SK-N-SH treated with all-trans-retinoic acid at 6 μM for 48 hours (cell line): ENCODE results near the gene SEC31A.

Experiments used
- ATAC-seq: fragments of 200-7000 bp; cut with Tn5 transposase; 3 replicates; pipeline ENCODE4 v1.9.1; 2020; ENCODE audit warnings: mild to moderate bottlenecking, moderate library complexity
- ARNTL ChIP-seq: fragments of 450-650 bp; formaldehyde crosslinking; IDR thresholded peaks from 2 replicates; pipeline ENCODE4 v1.5.0; 2020; ENCODE audit warnings: low read depth, mild to moderate bottlenecking, moderate library complexity, borderline replicate concordance
- BACH2 ChIP-seq: fragments of 250-450 bp; sonication (Bioruptor Pico); IDR thresholded peaks from 2 replicates; pipeline ENCODE4 v1.9.0; 2021; ENCODE audit warnings: mild to moderate bottlenecking, borderline replicate concordance
- CSDC2 ChIP-seq: fragments of 250-450 bp; sonication (Bioruptor Pico); IDR thresholded peaks from 2 replicates; pipeline ENCODE4 v1.5.0; 2020; ENCODE audit warnings: mild to moderate bottlenecking, moderate library complexity
- ESRRG ChIP-seq: fragments of 250-450 bp; sonication (Bioruptor Pico); IDR thresholded peaks from 2 replicates; pipeline ENCODE4 v1.6.1; 2021; ENCODE audit warnings: mild to moderate bottlenecking
- GLIS3 ChIP-seq: fragments of 250-450 bp; sonication (Bioruptor Pico); IDR thresholded peaks from 2 replicates; pipeline ENCODE4 v1.5.0; 2020; ENCODE audit warnings: mild to moderate bottlenecking, moderate library complexity
- ISL1 ChIP-seq: fragments of 250-450 bp; sonication (Bioruptor Pico); IDR thresholded peaks from 2 replicates; pipeline ENCODE4 v2.1.2; 2022; ENCODE audit warnings: mild to moderate bottlenecking, moderate library complexity
- OSR1 ChIP-seq: fragments of 250-450 bp; sonication (Bioruptor Pico); IDR thresholded peaks from 2 replicates; pipeline ENCODE4 v1.8.0; 2022; ENCODE audit warnings: moderate library complexity, mild to moderate bottlenecking, inconsistent platforms
- PATZ1 ChIP-seq: fragments of 250-450 bp; sonication (Bioruptor Pico); IDR thresholded peaks from 2 replicates; pipeline ENCODE4 v1.8.0; 2020; ENCODE audit warnings: mild to moderate bottlenecking, moderate library complexity, borderline replicate concordance
- RARB ChIP-seq: fragments of 250-450 bp; sonication (Bioruptor Pico); IDR thresholded peaks from 2 replicates; pipeline ENCODE4 v1.8.0; 2021; ENCODE audit warnings: mild to moderate bottlenecking, moderate library complexity
- SNAI2 ChIP-seq: fragments of 250-450 bp; sonication (Bioruptor Pico); IDR thresholded peaks from 2 replicates; pipeline ENCODE4 v1.5.0; 2020; ENCODE audit warnings: mild to moderate bottlenecking, moderate library complexity
- TCF4 ChIP-seq: fragments of 250-450 bp; sonication (Bioruptor Pico); IDR thresholded peaks from 2 replicates; pipeline ENCODE4 v1.8.0; 2021; ENCODE audit warnings: mild to moderate bottlenecking, moderate library complexity, borderline replicate concordance
- TOX ChIP-seq: fragments of 250-450 bp; sonication (Bioruptor Pico); IDR thresholded peaks from 2 replicates; pipeline ENCODE4 v1.8.0; 2021; ENCODE audit warnings: mild to moderate bottlenecking, moderate library complexity, borderline replicate concordance
- ZC3H10 ChIP-seq: fragments of 250-450 bp; sonication (Bioruptor Pico); IDR thresholded peaks from 2 replicates; pipeline ENCODE4 v1.5.1; 2021; ENCODE audit warnings: mild to moderate bottlenecking, moderate library complexity
- ZFP30 ChIP-seq: fragments of 450-650 bp; formaldehyde crosslinking; IDR thresholded peaks from 2 replicates; pipeline ENCODE4 v1.5.0; 2022; ENCODE audit warnings: mild to moderate bottlenecking, moderate library complexity
- ZNF565 ChIP-seq: fragments of 450-650 bp; formaldehyde crosslinking; conservative IDR thresholded peaks from 2 replicates; pipeline ENCODE4 v1.5.0; 2020; ENCODE audit warnings: low read depth, mild to moderate bottlenecking, moderate library complexity
- ZNF8 ChIP-seq: fragments of 450-650 bp; formaldehyde crosslinking; IDR thresholded peaks from 2 replicates; pipeline ENCODE4 v1.5.0; 2020; ENCODE audit warnings: mild to moderate bottlenecking, moderate library complexity
- TF ChIP-seq, protein P1 (sequence below): fragments of 250-450 bp; sonication (Bioruptor Pico); IDR thresholded peaks from 2 replicates; pipeline ENCODE4 v1.8.0; 2021; ENCODE audit warnings: low read depth, mild to moderate bottlenecking, moderate library complexity, borderline replicate concordance
- TF ChIP-seq, protein P2 (sequence below): fragments of 250-450 bp; sonication (Bioruptor Pico); IDR thresholded peaks from 2 replicates; pipeline ENCODE4 v1.5.1; 2021; ENCODE audit warnings: mild to moderate bottlenecking, moderate library complexity
- TF ChIP-seq, protein P3 (sequence below): fragments of 250-450 bp; sonication (Bioruptor Pico); IDR thresholded peaks from 2 replicates; pipeline ENCODE4 v1.5.0; 2020; ENCODE audit warnings: mild to moderate bottlenecking, moderate library complexity

Gene SEC31A

DNA sequence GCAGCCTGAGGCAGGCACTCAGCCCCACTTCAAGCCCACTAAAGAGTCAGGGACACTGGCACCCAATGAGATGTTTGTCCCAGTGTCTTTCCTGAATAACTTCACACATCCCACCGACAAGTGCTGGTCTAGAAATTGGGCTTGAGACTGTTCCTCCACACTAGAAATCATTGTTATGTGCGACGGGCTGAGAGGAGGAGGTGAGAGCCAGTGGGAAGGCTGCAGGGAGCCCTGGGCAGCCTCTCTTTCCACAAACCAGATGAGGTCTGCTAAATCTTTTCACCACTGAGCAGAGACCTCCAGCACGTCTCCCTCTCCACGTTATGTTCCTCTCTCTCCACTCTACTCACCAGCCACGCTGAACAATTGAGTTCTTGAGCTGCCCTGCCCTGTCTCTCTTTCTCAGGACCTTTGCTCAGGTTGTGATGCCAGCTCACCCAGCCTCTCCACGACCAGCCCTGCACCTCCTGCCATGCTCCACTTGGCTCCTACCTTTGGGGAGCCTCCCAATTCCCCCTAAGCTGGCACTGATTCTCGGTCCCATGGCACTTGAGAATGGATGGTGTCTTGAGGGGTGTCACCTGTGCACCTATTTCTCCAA is 100.8 kb downstream of the SEC31A start (continued):
- TF ChIP-seq, protein P1, sequence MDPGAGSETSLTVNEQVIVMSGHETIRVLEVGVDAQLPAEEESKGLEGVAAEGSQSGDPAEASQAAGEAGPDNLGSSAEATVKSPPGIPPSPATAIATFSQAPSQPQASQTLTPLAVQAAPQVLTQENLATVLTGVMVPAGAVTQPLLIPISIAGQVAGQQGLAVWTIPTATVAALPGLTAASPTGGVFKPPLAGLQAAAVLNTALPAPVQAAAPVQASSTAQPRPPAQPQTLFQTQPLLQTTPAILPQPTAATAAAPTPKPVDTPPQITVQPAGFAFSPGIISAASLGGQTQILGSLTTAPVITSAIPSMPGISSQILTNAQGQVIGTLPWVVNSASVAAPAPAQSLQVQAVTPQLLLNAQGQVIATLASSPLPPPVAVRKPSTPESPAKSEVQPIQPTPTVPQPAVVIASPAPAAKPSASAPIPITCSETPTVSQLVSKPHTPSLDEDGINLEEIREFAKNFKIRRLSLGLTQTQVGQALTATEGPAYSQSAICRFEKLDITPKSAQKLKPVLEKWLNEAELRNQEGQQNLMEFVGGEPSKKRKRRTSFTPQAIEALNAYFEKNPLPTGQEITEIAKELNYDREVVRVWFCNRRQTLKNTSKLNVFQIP (CRISPR knock-in tag): no peak
- TF ChIP-seq ZC3H10 (CRISPR knock-in tag) (no peak), RARB (CRISPR knock-in tag) (no peak)
- TF ChIP-seq, all 23 proteins: peak for 0

DNA sequence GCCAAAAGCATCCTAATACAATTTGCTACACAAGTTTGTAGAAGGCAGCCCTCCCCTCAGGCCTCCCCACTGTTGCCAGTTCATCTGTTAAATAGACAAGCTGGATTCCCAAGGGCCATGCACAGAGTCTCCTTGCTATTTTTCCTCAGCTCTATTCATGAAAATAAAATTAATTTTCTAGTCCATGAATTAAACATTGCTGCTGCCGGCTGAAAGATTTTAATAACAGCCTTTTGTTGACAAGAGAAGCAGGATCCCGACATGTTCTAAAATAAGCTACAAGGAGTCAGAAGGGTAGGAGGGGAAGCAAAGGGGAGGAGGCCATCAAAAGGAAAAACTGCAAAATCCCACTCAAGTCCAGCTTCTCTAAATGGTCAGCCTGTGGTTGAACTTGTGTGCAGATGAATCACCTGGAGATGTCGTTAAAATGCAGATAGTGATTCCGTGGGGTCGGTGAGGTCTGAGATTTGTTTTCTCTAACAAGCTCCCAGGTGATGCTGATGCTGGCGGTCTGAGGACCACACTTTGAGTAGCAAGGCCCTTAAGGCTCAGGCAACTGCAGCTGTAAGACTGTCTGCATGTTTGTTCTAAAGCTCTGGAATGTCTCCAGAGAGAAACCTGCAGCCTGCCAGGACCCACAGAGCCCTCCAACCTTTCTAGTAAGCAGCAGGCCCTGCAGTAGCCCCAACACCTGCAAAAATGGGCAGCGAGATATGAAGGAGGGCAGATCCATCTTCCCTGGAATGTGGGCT is 101.8 kb downstream of the SEC31A start:
- no peak for ATAC-seq
- TF ChIP-seq TOX: no peak
- TF ChIP-seq, protein P1 (CRISPR knock-in tag): no peak
- TF ChIP-seq ZNF8 (CRISPR knock-in tag): no peak
- TF ChIP-seq OSR1 (CRISPR knock-in tag): no peak
- TF ChIP-seq ZC3H10 (CRISPR knock-in tag): no peak
- TF ChIP-seq ZFP30 (CRISPR knock-in tag): no peak
- no peak for TF ChIP-seq TCF4 (CRISPR knock-in tag)
- TF ChIP-seq SNAI2 (CRISPR knock-in tag): no peak
- TF ChIP-seq, protein P2, sequence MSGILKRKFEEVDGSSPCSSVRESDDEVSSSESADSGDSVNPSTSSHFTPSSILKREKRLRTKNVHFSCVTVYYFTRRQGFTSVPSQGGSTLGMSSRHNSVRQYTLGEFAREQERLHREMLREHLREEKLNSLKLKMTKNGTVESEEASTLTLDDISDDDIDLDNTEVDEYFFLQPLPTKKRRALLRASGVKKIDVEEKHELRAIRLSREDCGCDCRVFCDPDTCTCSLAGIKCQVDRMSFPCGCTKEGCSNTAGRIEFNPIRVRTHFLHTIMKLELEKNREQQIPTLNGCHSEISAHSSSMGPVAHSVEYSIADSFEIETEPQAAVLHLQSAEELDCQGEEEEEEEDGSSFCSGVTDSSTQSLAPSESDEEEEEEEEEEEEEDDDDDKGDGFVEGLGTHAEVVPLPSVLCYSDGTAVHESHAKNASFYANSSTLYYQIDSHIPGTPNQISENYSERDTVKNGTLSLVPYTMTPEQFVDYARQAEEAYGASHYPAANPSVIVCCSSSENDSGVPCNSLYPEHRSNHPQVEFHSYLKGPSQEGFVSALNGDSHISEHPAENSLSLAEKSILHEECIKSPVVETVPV: no peak
- no peak for TF ChIP-seq ESRRG (CRISPR knock-in tag)
- TF ChIP-seq, protein P3, sequence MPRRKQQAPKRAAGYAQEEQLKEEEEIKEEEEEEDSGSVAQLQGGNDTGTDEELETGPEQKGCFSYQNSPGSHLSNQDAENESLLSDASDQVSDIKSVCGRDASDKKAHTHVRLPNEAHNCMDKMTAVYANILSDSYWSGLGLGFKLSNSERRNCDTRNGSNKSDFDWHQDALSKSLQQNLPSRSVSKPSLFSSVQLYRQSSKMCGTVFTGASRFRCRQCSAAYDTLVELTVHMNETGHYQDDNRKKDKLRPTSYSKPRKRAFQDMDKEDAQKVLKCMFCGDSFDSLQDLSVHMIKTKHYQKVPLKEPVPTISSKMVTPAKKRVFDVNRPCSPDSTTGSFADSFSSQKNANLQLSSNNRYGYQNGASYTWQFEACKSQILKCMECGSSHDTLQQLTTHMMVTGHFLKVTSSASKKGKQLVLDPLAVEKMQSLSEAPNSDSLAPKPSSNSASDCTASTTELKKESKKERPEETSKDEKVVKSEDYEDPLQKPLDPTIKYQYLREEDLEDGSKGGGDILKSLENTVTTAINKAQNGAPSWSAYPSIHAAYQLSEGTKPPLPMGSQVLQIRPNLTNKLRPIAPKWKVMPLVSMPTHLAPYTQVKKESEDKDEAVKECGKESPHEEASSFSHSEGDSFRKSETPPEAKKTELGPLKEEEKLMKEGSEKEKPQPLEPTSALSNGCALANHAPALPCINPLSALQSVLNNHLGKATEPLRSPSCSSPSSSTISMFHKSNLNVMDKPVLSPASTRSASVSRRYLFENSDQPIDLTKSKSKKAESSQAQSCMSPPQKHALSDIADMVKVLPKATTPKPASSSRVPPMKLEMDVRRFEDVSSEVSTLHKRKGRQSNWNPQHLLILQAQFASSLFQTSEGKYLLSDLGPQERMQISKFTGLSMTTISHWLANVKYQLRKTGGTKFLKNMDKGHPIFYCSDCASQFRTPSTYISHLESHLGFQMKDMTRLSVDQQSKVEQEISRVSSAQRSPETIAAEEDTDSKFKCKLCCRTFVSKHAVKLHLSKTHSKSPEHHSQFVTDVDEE: no peak
- TF ChIP-seq, all 23 proteins: peak for 0

DNA sequence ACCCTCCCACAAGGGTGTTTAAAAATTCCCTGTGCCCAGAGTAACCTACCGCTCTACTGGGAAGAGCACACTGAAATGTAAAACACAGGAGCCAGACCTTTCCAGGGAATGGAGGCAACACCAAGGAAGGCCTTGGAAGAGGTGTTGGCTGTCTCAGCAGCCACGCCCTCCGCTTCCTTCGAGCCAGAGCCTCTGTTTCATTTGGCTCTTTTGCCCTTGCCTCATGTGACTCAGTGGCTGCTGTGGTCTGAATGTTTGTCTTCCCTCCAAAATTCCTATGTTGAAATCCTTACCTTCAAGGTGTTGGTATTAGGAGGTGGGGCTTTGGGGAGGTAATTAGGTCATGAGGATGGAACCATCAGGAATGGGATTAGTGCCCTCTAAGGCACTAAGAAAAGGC is 103.6 kb downstream of the SEC31A start:
- TF ChIP-seq ARNTL (CRISPR knock-in tag): no peak
- TF ChIP-seq ISL1 (CRISPR knock-in tag): no peak
- no peak for TF ChIP-seq RARB (CRISPR knock-in tag)
- TF ChIP-seq, protein P3: no peak
- no peak for TF ChIP-seq ZFP30 (CRISPR knock-in tag)
- TF ChIP-seq, protein P2: no peak
- no peak for TF ChIP-seq PATZ1 (CRISPR knock-in tag)
- no peak for TF ChIP-seq CSDC2 (CRISPR knock-in tag)
- TF ChIP-seq GLIS3 (CRISPR knock-in tag): no peak
- TF ChIP-seq BACH2 (CRISPR knock-in tag): no peak
- TF ChIP-seq, protein P1 (CRISPR knock-in tag): no peak
- TF ChIP-seq ZNF8 (CRISPR knock-in tag): no peak
- TF ChIP-seq TOX: no peak
- TF ChIP-seq ZNF565: no peak

More for the DNA sequence above, 103.6 kb downstream of the SEC31A start:
- ATAC-seq: no peak
